ENCODE measurements around the gene ZNF865.

ZNF865 gene

DNA sequence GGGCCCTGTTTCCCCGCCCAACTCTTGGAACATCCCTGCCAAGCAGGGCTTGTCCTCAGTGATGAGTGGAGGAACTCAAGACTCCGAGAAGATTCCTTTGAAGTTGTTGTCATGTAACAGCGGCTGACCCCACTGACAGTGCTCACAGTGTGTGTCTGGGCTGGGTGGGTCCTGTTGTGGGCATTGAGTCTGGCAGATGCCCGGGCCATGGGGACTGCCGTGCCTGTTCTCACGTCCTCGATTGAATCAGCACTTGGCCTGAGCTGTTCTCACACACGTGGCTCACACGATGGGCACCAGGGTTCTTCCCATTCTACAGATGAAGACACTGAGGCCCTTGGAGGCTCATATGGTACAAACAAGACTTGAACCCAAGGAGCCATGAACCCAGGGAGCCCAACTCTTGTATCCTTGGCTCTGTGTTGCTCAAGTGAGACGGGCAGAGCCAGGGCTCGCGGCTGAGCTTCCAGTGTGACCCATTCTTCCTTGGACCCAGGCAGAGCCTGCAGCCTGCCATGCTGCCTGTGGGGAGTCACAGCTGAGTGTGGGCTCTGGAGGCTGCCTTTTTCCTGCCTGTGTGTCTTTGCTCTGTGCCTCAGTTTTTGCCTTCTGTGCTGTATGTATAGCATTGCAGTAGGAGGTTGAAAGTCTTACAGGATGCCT lies 61.0 kb downstream of the ZNF865 start:
- no peak overlapping the region for H3K4me3 ChIP-seq (ENCODE audit: low read depth in 1 of 5, low read length in 5 of 5)
- no peaks in the 10 kb centered on the region for H3K9me3 ChIP-seq (ENCODE audit: control insufficient read depth in 5 of 5, low read length in 5 of 5)
- H3K36me3 ChIP-seq (ENCODE audit: control insufficient read depth in 5 of 5, insufficient read depth in 5 of 5, low read length in 5 of 5), result peaks cover 0 to 96% (median 88%) of the 10 kb centered on the region in 5 donors
- H3K4me1 ChIP-seq (ENCODE audit: control insufficient read depth in 5 of 5, insufficient read depth in 5 of 5, low read length in 5 of 5), result peaks cover 0 to 3% (median 0%) of the 10 kb centered on the region in 5 donors
- no peaks in the 10 kb centered on the region for H3K27me3 ChIP-seq (ENCODE audit: control insufficient read depth in 5 of 5, insufficient read depth in 4 of 5, low read length in 5 of 5)
- no peak overlapping the region for H3K27ac ChIP-seq (ENCODE audit: low read depth, low read length)
- H3K9ac ChIP-seq (ENCODE audit: low read length in 5 of 5), result no peak overlapping the region
